CD4-positive, CD25-positive, alpha-beta regulatory T cell (primary cell): ENCODE data around the gene FAM136A. TPM values are rescaled to one million over a fixed set of nuclear protein-coding genes. Genes with fewer than 3 reads are reported as not detected.

ENCODE experiments used
- ATAC-seq, 2 donors: fragments of 150-1000 bp; cut with Tn5 transposase; one replicate each; pipeline ENCODE4 v1.10.0; 2021; ENCODE audit warnings: low read depth in 2 of 2, moderate number of reproducible peaks in 2 of 2, moderate library complexity in 1 of 2
- DNase-seq, 3 donors: peaks; one replicate each; pipeline versions ENCODE4 v3.0.0 to v3.0.0-alpha.2; 2012 to 2022; ENCODE audit warnings: mixed read lengths in 1 of 3
- H3K27ac ChIP-seq: one replicate; pipeline ENCODE4 v1.7.0; 2013; ENCODE audit warnings: mild to moderate bottlenecking, low read length; ENCODE audit not compliant: insufficient read depth, poor library complexity, severe bottlenecking
- H3K27me3 ChIP-seq: one replicate; pipeline ENCODE4 v1.7.0; 2013; ENCODE audit warnings: low read length; ENCODE audit not compliant: control insufficient read depth, insufficient read depth
- H3K36me3 ChIP-seq: one replicate; pipeline ENCODE4 v1.7.0; 2013; ENCODE audit warnings: mild to moderate bottlenecking, low read length, moderate library complexity; ENCODE audit not compliant: control insufficient read depth, insufficient read depth
- H3K4me1 ChIP-seq: 2 replicates; pipeline ENCODE4 v1.7.0; 2013; ENCODE audit warnings: mild to moderate bottlenecking, low read length; ENCODE audit not compliant: insufficient read depth, control insufficient read depth, poor library complexity, severe bottlenecking
- H3K4me3 ChIP-seq: one replicate; pipeline ENCODE4 v1.7.0; 2013; ENCODE audit warnings: low read depth, mild to moderate bottlenecking, low read length, moderate library complexity
- H3K9me3 ChIP-seq, 2 experiments: 1 replicate in 1 of 2; 2 replicates in 1 of 2; pipeline ENCODE4 v1.7.0; 2013; ENCODE audit warnings: low read length in 2 of 2, mild to moderate bottlenecking in 1 of 2, moderate library complexity in 1 of 2; ENCODE audit not compliant: control insufficient read depth in 2 of 2
- H3K27ac Mint-ChIP-seq, 3 donors: one replicate each; pipeline ENCODE4 v1.8.0; 2020 to 2022; ENCODE audit warnings: mild to moderate bottlenecking in 3 of 3, mixed read lengths in 3 of 3, moderate library complexity in 2 of 3
- H3K27me3 Mint-ChIP-seq: one replicate; pipeline ENCODE4 v1.8.0; 2022; ENCODE audit warnings: mild to moderate bottlenecking, mixed read lengths
- H3K36me3 Mint-ChIP-seq: one replicate; pipeline ENCODE4 v1.8.0; 2020; ENCODE audit warnings: mixed read lengths
- H3K4me1 Mint-ChIP-seq, 4 donors: one replicate each; pipeline ENCODE4 v1.8.0; 2020 to 2022; ENCODE audit warnings: mixed read lengths in 4 of 4, mild to moderate bottlenecking in 1 of 4
- H3K4me3 Mint-ChIP-seq, 4 donors: one replicate each; pipeline ENCODE4 v1.8.0; 2020 to 2022; ENCODE audit warnings: mild to moderate bottlenecking in 4 of 4, mixed read lengths in 4 of 4, moderate library complexity in 3 of 4
- H3K9me3 Mint-ChIP-seq, 7 donors: one replicate each; pipeline ENCODE4 v1.8.0; 2020 to 2022; ENCODE audit warnings: mixed read lengths in 7 of 7, mild to moderate bottlenecking in 3 of 7, moderate library complexity in 2 of 7
- polyA plus RNA-seq, 4 donors: library from polyadenylated mRNA; unstranded; fragments of 300-500 nt; fragmentation: Illumina TruSeq; gene quantifications; one replicate each; pipeline ENCODE4 v1.2.3, GENCODE V29; 2021
- total RNA-seq: library from RNA; stranded (reverse); gene quantifications from one replicate; pipeline ENCODE4 v1.2.3, GENCODE V29; 2022

FAM136A gene
- total and polyA plus RNA-seq, 5 donors from 2014 or later, result 26.2 to 35.1 (median 28.8) TPM

DNA sequence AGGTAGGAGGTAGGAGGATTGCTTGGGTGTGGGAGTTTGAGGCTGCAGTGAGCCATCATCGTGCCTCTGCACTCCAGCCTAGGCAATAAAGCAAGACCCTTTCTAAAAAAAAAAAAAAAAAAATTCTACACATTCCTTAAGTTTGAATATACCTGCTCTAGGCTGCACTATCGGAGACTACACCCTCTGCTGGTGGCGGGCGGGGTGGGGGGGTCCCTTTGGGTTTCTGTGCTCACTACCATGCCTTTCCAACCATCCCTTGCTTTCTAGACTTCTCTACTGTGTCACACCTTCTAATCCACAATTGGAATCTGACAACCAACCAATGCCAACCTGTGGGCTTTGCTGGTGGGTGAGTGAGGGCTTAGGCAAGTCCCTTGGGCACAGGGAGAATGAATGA lies 34.7 kb upstream of the FAM136A start:
- Histone ChIP-seq H3K27me3 (peaks cover 5% of the 10 kb centered on the region), H3K4me1 (no peaks in the 10 kb centered on the region), H3K4me3 (no peak overlapping the region), H3K27ac (no peak overlapping the region), H3K36me3 (no peaks in the 10 kb centered on the region), H3K9me3 (no peaks in the 10 kb centered on the region)
- no peak overlapping the region for H3K4me3 Mint-ChIP-seq
- peaks cover 0 to 2% (median 0%) of the 10 kb centered on the region in 7 donors for H3K9me3 Mint-ChIP-seq
- no peak overlapping the region for H3K27ac Mint-ChIP-seq
- ATAC-seq (no peak), DNase-seq (no peak)
- peaks cover 13% of the 10 kb centered on the region for H3K27me3 Mint-ChIP-seq
- peaks cover 0 to 2% (median under 1%) of the 10 kb centered on the region in 4 donors for H3K4me1 Mint-ChIP-seq
- H3K36me3 Mint-ChIP-seq, result no peaks in the 10 kb centered on the region

DNA sequence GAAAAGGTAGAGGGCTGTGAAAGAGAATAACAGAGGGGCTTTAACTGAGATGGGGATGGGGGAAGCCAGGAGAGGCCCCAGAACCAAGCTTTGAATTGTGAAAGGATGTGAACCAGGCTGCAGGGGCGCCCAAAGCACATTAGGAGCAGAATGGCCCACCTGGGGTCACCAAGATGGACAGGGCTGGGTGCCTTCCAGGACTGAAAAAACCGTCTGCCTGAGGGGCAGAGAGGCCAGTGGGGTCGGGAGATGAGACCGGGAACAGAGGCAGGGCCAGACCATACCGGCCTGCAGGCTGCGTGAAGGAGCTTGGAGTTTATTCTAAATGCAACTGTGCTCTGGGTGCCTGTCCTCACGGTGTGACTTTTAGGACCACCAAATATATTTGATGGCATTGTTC lies 29.1 kb upstream of the FAM136A start:
- Mint-ChIP-seq H3K27ac (peak overlapping the region in 1 of 3 donors; percentile 9), H3K9me3 (no peaks in the 10 kb centered on the region), H3K4me1 (no peaks in the 10 kb centered on the region), H3K36me3 (no peaks in the 10 kb centered on the region), H3K27me3 (peaks cover 4% of the 10 kb centered on the region), H3K4me3 (no peak overlapping the region)
- no peak overlapping the region for H3K27ac ChIP-seq
- H3K9me3 ChIP-seq, result no peaks in the 10 kb centered on the region
- H3K4me1 ChIP-seq, result no peaks in the 10 kb centered on the region
- H3K4me3 ChIP-seq, result no peak overlapping the region
- H3K27me3 ChIP-seq, result no peaks in the 10 kb centered on the region
- no peaks in the 10 kb centered on the region for H3K36me3 ChIP-seq
- ATAC-seq, result no peak
- no peak for DNase-seq

DNA sequence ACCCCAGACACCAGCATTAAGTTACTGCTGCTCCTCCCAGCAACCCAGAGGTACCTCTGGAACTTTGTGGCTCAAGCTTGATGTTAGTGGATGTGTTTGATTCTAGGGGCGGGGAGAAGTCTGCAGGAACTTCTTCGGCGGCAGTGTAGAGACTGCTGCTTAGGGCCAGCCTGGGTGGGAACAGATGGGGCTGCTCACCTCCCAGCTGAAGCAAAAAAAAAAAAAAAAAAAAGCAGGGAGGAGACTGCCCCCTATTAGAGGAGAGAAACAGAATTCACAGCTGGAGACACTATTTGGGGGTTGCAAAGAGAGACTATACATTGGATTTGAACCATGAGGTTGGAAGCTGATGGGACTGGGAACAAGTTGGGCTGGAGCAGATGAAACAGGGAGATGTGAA lies 28.6 kb upstream of the FAM136A start:
- H3K27me3 Mint-ChIP-seq, result peaks cover 4% of the 10 kb centered on the region
- no peak for ATAC-seq
- no peak overlapping the region for H3K4me3 ChIP-seq
- H3K4me1 Mint-ChIP-seq, result no peaks in the 10 kb centered on the region
- H3K36me3 Mint-ChIP-seq, result no peaks in the 10 kb centered on the region
- H3K36me3 ChIP-seq, result no peaks in the 10 kb centered on the region
- H3K27ac Mint-ChIP-seq, result peak overlapping the region in 2 of 3 donors; percentile 9 to 60
- H3K9me3 ChIP-seq, result no peaks in the 10 kb centered on the region
- no peaks in the 10 kb centered on the region for H3K4me1 ChIP-seq
- no peak overlapping the region for H3K27ac ChIP-seq
- no peaks in the 10 kb centered on the region for H3K27me3 ChIP-seq
- no peak for DNase-seq
- H3K4me3 Mint-ChIP-seq, result no peak overlapping the region
- no peaks in the 10 kb centered on the region for H3K9me3 Mint-ChIP-seq

DNA sequence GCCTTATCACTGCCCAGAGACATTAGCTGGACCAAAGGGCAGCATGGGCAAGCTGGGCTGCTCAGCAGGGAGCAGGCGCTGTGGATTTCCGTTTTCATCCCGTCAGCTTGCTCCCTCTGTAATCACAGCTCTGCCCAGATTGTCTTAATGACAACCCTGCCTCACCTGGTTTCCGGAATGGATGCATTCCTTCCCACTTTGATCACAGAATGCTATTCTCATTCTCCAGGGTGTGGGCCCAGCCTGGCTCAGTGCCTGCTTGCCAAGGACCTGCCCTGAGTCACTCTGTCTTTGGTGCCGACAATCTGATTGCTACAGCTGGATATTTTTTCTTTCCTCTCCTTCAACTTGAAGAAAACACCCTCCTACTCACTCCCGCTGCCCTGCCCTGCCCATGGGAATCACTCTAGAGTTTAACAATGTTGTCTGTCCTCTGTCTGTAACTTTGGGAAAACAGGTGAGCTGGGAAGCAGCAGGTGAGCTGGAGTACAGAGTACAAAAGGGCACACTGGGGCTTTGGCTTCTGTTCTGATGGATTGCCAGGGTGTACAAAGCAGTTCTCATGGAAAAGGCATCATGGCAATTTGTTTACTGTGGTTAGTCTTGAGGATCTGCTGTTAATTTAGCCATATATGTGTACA lies 27.2 kb upstream of the FAM136A start:
- Histone ChIP-seq H3K4me3 (no peak overlapping the region), H3K27ac (no peak overlapping the region), H3K36me3 (no peaks in the 10 kb centered on the region), H3K4me1 (no peaks in the 10 kb centered on the region), H3K27me3 (no peaks in the 10 kb centered on the region), H3K9me3 (no peaks in the 10 kb centered on the region)
- no peak overlapping the region for H3K27ac Mint-ChIP-seq
- H3K4me3 Mint-ChIP-seq, result no peak overlapping the region
- H3K9me3 Mint-ChIP-seq, result no peaks in the 10 kb centered on the region
- DNase-seq (no peak), ATAC-seq (no peak)
- no peaks in the 10 kb centered on the region for H3K4me1 Mint-ChIP-seq
- H3K36me3 Mint-ChIP-seq, result no peaks in the 10 kb centered on the region
- H3K27me3 Mint-ChIP-seq, result peaks cover 5% of the 10 kb centered on the region

DNA sequence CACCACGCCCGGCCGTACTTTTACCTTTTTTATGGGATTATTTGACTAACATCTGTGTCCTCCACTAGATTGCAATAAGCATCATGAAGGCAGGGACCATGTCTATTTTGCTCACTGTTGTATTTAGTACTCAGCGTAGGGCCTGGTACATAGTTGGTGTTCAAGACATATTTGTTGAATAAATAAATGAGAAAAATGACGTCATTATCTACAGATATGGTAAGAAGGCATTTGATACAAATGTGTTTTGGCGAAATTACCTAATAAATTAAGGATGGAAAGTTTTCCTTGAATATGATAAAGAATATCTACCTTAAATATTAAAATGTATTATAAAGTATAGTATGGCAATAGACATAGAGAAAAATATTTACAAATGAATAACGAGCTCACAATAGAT lies 24.0 kb upstream of the FAM136A start:
- Histone ChIP-seq H3K27me3 (no peaks in the 10 kb centered on the region), H3K27ac (no peak overlapping the region), H3K4me1 (no peaks in the 10 kb centered on the region), H3K36me3 (no peaks in the 10 kb centered on the region), H3K9me3 (no peaks in the 10 kb centered on the region), H3K4me3 (no peak overlapping the region)
- H3K27me3 Mint-ChIP-seq, result peaks cover 13% of the 10 kb centered on the region
- ATAC-seq (no peak), DNase-seq (no peak)
- no peak overlapping the region for H3K27ac Mint-ChIP-seq
- H3K4me1 Mint-ChIP-seq, result no peaks in the 10 kb centered on the region
- no peaks in the 10 kb centered on the region for H3K36me3 Mint-ChIP-seq
- no peaks in the 10 kb centered on the region for H3K9me3 Mint-ChIP-seq
- no peak overlapping the region for H3K4me3 Mint-ChIP-seq

DNA sequence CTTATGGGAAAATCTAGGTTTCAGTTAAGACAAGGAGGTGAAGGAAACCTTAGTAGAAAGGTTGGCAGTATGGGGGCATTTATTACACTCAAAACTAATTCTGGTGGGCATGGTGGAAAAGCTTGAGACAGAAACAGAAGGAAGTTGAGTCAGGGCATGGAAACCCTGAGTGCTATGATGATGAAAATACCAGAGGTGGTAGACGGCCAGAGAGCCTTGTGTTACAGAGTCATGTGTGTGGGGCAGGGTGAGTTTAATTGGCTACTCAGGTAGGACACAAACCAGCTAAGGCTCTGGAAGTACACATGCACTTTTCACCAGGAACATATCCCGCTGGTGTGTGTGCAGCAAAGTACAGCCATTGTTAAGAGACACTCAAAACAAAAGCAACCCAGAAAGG lies 20.7 kb upstream of the FAM136A start:
- H3K27me3 ChIP-seq, result no peaks in the 10 kb centered on the region
- no peaks in the 10 kb centered on the region for H3K36me3 ChIP-seq
- H3K4me3 Mint-ChIP-seq, result no peak overlapping the region
- no peak overlapping the region for H3K4me3 ChIP-seq
- H3K36me3 Mint-ChIP-seq, result no peaks in the 10 kb centered on the region
- H3K27ac Mint-ChIP-seq, result no peak overlapping the region
- no peaks in the 10 kb centered on the region for H3K4me1 ChIP-seq
- no peaks in the 10 kb centered on the region for H3K4me1 Mint-ChIP-seq
- peaks cover 24% of the 10 kb centered on the region for H3K27me3 Mint-ChIP-seq
- ATAC-seq, result no peak
- no peaks in the 10 kb centered on the region for H3K9me3 ChIP-seq
- H3K9me3 Mint-ChIP-seq, result peaks cover 0 to 1% (median 0%) of the 10 kb centered on the region in 7 donors
- H3K27ac ChIP-seq, result no peak overlapping the region
- no peak for DNase-seq

DNA sequence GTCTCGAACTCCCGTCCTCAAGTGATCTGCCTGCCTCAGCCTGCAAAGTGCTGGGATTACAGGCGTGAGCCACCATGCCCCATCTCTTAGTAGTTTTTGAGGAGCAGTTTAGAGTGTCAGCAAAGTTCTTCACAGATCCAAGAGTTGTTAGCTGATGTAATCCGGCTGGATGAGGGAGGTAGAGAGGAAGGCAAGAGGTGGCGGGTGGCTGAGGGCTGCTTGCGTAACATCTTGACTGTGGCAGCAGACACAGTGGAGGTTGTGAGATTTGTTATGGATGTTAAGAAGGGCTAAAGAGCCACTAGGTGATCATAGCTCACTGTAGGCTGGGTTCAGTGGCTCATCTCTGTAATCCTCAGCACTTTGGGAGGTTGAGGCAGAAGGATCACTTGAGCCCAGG lies 19.5 kb upstream of the FAM136A start:
- no peak for ATAC-seq
- Histone ChIP-seq H3K27ac (no peak overlapping the region), H3K36me3 (no peaks in the 10 kb centered on the region), H3K27me3 (no peaks in the 10 kb centered on the region), H3K4me1 (no peaks in the 10 kb centered on the region), H3K9me3 (no peaks in the 10 kb centered on the region), H3K4me3 (no peak overlapping the region)
- Mint-ChIP-seq H3K4me3 (no peak overlapping the region), H3K4me1 (no peaks in the 10 kb centered on the region), H3K36me3 (no peaks in the 10 kb centered on the region), H3K27ac (no peak overlapping the region), H3K27me3 (peaks cover 29% of the 10 kb centered on the region), H3K9me3 (peaks cover 0 to 1% (median 0%) of the 10 kb centered on the region in 7 donors)
- DNase-seq, result no peak

DNA sequence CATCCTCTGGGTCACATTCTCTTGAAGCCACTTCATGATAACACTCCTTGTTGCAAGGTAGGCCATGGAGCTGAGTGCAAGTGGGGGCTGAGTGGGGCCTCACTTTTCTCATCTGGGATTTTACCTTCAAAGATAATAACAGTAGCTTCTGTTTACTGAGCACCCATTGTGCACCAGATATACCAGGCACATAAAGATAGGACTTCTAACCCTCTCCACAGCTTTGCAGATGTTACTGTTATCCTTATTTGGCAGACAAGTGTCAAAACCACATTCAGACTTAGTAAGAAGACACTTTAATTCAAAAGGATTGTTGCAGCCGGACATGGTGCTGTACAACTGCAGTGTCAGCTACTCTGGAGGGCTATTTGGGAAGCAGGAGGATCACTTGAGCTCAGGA lies 12.8 kb upstream of the FAM136A start:
- H3K27ac Mint-ChIP-seq, result no peak overlapping the region
- ATAC-seq, result no peak

More for the DNA sequence above, 12.8 kb upstream of the FAM136A start:
- Histone ChIP-seq H3K4me3 (no peak overlapping the region), H3K36me3 (no peaks in the 10 kb centered on the region), H3K27me3 (peaks cover 4% of the 10 kb centered on the region), H3K27ac (no peak overlapping the region), H3K9me3 (no peaks in the 10 kb centered on the region), H3K4me1 (no peaks in the 10 kb centered on the region)
- Mint-ChIP-seq H3K4me3 (no peak overlapping the region), H3K27me3 (peaks cover 11% of the 10 kb centered on the region), H3K9me3 (no peaks in the 10 kb centered on the region), H3K4me1 (no peaks in the 10 kb centered on the region), H3K36me3 (no peaks in the 10 kb centered on the region)
- no peak for DNase-seq
